Cardiac fibroblast (primary cell): ENCODE results near the gene SOX13.

Source experiments
- DNase-seq, 2 donors: peaks; one replicate each; pipeline versions ENCODE4 v3.0.0 to v3.0.0-alpha.2; 2010; ENCODE audit warnings: low read depth in 2 of 2
- H3K4me3 ChIP-seq, 2 donors: replicated peaks in 1 of 2; 1 replicate in 1 of 2; 2 replicates in 1 of 2; pipeline ENCODE4 v1.5.1; 2011; ENCODE audit warnings: low read depth in 2 of 2, low read length in 2 of 2, mild to moderate bottlenecking in 2 of 2, moderate library complexity in 1 of 2
- CTCF ChIP-seq: IDR thresholded peaks from one replicate; pipeline ENCODE4 v1.5.1; 2011; ENCODE audit warnings: low read depth, mild to moderate bottlenecking, low read length, inconsistent platforms

The SOX13 gene

GRCh38 chr1:204080163-204080903 is 7.4 kb downstream of the SOX13 start:
- DNase-seq, result peak; percentile 94 to 95
- peak; percentile 17 for TF ChIP-seq CTCF
- no peak overlapping the region for H3K4me3 ChIP-seq

GRCh38 chr1:204081164-204081790 is 8.4 kb downstream of the SOX13 start:
- no peak for TF ChIP-seq CTCF
- H3K4me3 ChIP-seq, result no peak overlapping the region
- DNase-seq, result no peak

GRCh38 chr1:204081791-204082513 is 9.0 kb downstream of the SOX13 start:
- TF ChIP-seq CTCF, result no peak
- DNase-seq, result no peak
- H3K4me3 ChIP-seq, result no peak overlapping the region

GRCh38 chr1:204083491-204083890 is 10.6 kb downstream of the SOX13 start:
- TF ChIP-seq CTCF, result no peak
- DNase-seq, result no peak
- no peak overlapping the region for H3K4me3 ChIP-seq

- no peak overlapping the region for H3K4me3 ChIP-seq
- TF ChIP-seq CTCF, result no peak
- no peak for DNase-seq
Observed at GRCh38 chr1:204084247-204084772, 11.4 kb downstream of the SOX13 start.

- DNase-seq, result no peak
- no peak overlapping the region for H3K4me3 ChIP-seq
- no peak for TF ChIP-seq CTCF
Observed at GRCh38 chr1:204085876-204086275, 13.0 kb downstream of the SOX13 start.
